Neural cell (in vitro differentiated cells): ENCODE results near the gene NHERF1. TPM values are rescaled to one million over a fixed set of nuclear protein-coding genes. Genes with fewer than 3 reads are reported as not detected.

ENCODE experiments used
- H2AFZ ChIP-seq: fragments of 200-600, 300-800 bp; sonication (generic), shearing (Covaris generic); 2 replicates; pipeline ENCODE4 v1.6.0; 2014; ENCODE audit warnings: low read depth, mild to moderate bottlenecking, antibody characterized with exemption, low read length, moderate library complexity
- H3F3A ChIP-seq: fragments of 200-600 bp; shearing (Covaris generic); 2 replicates; pipeline ENCODE4 v1.6.1; 2016; ENCODE audit warnings: mild to moderate bottlenecking, moderate library complexity, mixed read lengths, antibody characterized with exemption, low read length; ENCODE audit not compliant: insufficient read depth, poor library complexity, severe bottlenecking
- H3K27ac ChIP-seq: fragments of 200-600, 300-800 bp; sonication (generic), shearing (Covaris generic); 2 replicates; pipeline ENCODE4 v1.5.1; 2014; ENCODE audit warnings: mild to moderate bottlenecking, low read length, moderate library complexity
- H3K27me3 ChIP-seq: fragments of 300-800, 200-600 bp; sonication (generic), shearing (Covaris generic); 2 replicates; pipeline ENCODE4 v1.6.0; 2014; ENCODE audit warnings: mild to moderate bottlenecking, low read depth, low read length, moderate library complexity; ENCODE audit not compliant: insufficient read depth
- H3K36me3 ChIP-seq: fragments of 300-800, 200-600 bp; sonication (generic), shearing (Covaris generic); 2 replicates; pipeline ENCODE4 v1.5.1; 2014; ENCODE audit warnings: mild to moderate bottlenecking, antibody characterized with exemption, low read length, moderate library complexity; ENCODE audit not compliant: insufficient read depth
- H3K4me2 ChIP-seq: fragments of 300-800, 200-600 bp; sonication (generic), shearing (Covaris generic); 2 replicates; pipeline ENCODE4 v1.6.0; 2014; ENCODE audit warnings: mild to moderate bottlenecking, low read length
- H3K4me3 ChIP-seq: fragments of 300-800, 200-600 bp; sonication (generic), shearing (Covaris generic); 2 replicates; pipeline ENCODE4 v1.5.1; 2014; ENCODE audit warnings: mild to moderate bottlenecking, low read length, moderate library complexity
- H3K79me2 ChIP-seq: fragments of 200-600 bp; shearing (Covaris generic); replicated peaks from 2 replicates; pipeline ENCODE4 v1.6.0; 2014; ENCODE audit warnings: mild to moderate bottlenecking, low read length, moderate library complexity; ENCODE audit not compliant: insufficient read depth
- H3K9ac ChIP-seq: fragments of 300-800, 200-600 bp; sonication (generic), shearing (Covaris generic); 2 replicates; pipeline ENCODE4 v1.6.1; 2016; ENCODE audit warnings: mild to moderate bottlenecking, low read length, mixed read lengths
- H3K9me2 ChIP-seq: fragments of 200-600 bp; shearing (Covaris generic); 2 replicates; pipeline ENCODE4 v1.6.1; 2016; ENCODE audit warnings: mild to moderate bottlenecking, low read length, mixed read lengths; ENCODE audit not compliant: insufficient read depth
- H3K9me3 ChIP-seq: fragments of 200-600, 300-800 bp; sonication (generic), shearing (Covaris generic); 2 replicates; pipeline ENCODE4 v1.6.1; 2016; ENCODE audit warnings: mild to moderate bottlenecking, mixed run types, low read length, moderate library complexity, mixed read lengths
- H4K20me1 ChIP-seq: fragments of 200-600 bp; shearing (Covaris generic); 2 replicates; pipeline ENCODE4 v1.6.1; 2016; ENCODE audit warnings: mild to moderate bottlenecking, mixed run types; ENCODE audit not compliant: insufficient read depth
- EP300 ChIP-seq: fragments of 450-650 bp; conservative IDR thresholded peaks from 2 replicates; pipeline ENCODE4 v1.6.1; 2014; ENCODE audit warnings: antibody characterized with exemption, mild to moderate bottlenecking, moderate library complexity; ENCODE audit not compliant: poor library complexity, severe bottlenecking
- EZH2 ChIP-seq: fragments of 200-600, 300-800 bp; shearing (Covaris generic), sonication (generic); IDR thresholded peaks from 2 replicates; pipeline ENCODE4 v1.6.1; 2014; ENCODE audit warnings: antibody characterized with exemption, low read length, borderline replicate concordance, mild to moderate bottlenecking; ENCODE audit not compliant: insufficient read depth, poor library complexity, severe bottlenecking
- MXI1 ChIP-seq: fragments of 450-650 bp; conservative IDR thresholded peaks from 2 replicates; pipeline ENCODE4 v1.6.1; 2014; ENCODE audit warnings: antibody characterized with exemption, mild to moderate bottlenecking; ENCODE audit not compliant: poor library complexity, severe bottlenecking
- POLR2AphosphoS5 ChIP-seq: IDR thresholded peaks from 2 replicates; pipeline ENCODE4 v1.6.1; 2012
- RAD21 ChIP-seq: fragments of 450-650 bp; conservative IDR thresholded peaks from 2 replicates; pipeline ENCODE4 v1.6.1; 2014; ENCODE audit warnings: antibody characterized with exemption, mild to moderate bottlenecking, moderate library complexity
- SMC3 ChIP-seq: fragments of 450-650 bp; conservative IDR thresholded peaks from 2 replicates; pipeline ENCODE4 v1.6.1; 2014; ENCODE audit warnings: antibody characterized with exemption, mild to moderate bottlenecking, moderate library complexity; ENCODE audit not compliant: poor library complexity
- TAF1 ChIP-seq: IDR thresholded peaks from 2 replicates; pipeline ENCODE4 v1.6.1; 2012; ENCODE audit warnings: low read depth
- polyA plus RNA-seq: library from polyadenylated mRNA; depleted of rRNA; stranded (reverse); fragments of >200 nt; gene quantifications from 2 replicates; pipeline ENCODE4 v1.2.3, GENCODE V29; 2014
- TF ChIP-seq, protein P1 (sequence below): fragments of 450-650 bp; IDR thresholded peaks from 2 replicates; pipeline ENCODE4 v1.5.1; 2014; ENCODE audit warnings: antibody characterized with exemption, mild to moderate bottlenecking, moderate library complexity; ENCODE audit not compliant: poor library complexity, severe bottlenecking
- TF ChIP-seq, protein P2 (sequence below): IDR thresholded peaks from 2 replicates; pipeline ENCODE4 v1.6.1; 2012; ENCODE audit warnings: borderline replicate concordance

The NHERF1 gene
- polyA plus RNA-seq, 1 donor from 2014 or later, result 0.51 TPM

DNA sequence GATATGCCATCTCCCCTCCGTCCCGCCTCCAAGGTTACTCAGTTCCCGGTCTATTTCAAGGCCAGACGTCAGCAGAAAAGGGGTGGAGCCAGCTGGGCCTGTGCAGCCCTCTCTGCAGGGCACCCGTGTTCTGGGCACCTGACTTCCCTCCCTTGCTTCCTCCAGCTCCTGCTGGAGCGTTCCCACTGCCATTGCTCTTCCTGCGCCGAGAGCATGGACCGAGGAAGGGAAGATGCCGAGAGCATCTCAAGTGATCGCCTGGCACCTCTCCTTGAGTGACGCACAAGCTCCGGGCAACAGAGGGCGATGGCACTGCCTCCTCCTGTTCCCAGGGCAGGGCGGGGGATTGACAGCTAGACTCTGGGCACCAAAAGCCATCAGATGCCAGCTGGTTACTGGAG lies 57.2 kb downstream of the NHERF1 start:
- Histone ChIP-seq H2AFZ (no peak overlapping the region), H4K20me1 (no peaks in the 10 kb centered on the region), H3K27me3 (no peaks in the 10 kb centered on the region), H3K36me3 (no peaks in the 10 kb centered on the region), H3K79me2 (no peaks in the 10 kb centered on the region), H3F3A (no peaks in the 10 kb centered on the region), H3K4me2 (no peak overlapping the region), H3K9ac (no peak overlapping the region), H3K27ac (no peak overlapping the region), H3K9me2 (no peaks in the 10 kb centered on the region), H3K9me3 (no peaks in the 10 kb centered on the region), H3K4me3 (no peak overlapping the region)
- TF ChIP-seq EZH2 (no peak), EP300 (no peak), RAD21 (no peak), POLR2AphosphoS5 (no peak)
- TF ChIP-seq, protein P1, sequence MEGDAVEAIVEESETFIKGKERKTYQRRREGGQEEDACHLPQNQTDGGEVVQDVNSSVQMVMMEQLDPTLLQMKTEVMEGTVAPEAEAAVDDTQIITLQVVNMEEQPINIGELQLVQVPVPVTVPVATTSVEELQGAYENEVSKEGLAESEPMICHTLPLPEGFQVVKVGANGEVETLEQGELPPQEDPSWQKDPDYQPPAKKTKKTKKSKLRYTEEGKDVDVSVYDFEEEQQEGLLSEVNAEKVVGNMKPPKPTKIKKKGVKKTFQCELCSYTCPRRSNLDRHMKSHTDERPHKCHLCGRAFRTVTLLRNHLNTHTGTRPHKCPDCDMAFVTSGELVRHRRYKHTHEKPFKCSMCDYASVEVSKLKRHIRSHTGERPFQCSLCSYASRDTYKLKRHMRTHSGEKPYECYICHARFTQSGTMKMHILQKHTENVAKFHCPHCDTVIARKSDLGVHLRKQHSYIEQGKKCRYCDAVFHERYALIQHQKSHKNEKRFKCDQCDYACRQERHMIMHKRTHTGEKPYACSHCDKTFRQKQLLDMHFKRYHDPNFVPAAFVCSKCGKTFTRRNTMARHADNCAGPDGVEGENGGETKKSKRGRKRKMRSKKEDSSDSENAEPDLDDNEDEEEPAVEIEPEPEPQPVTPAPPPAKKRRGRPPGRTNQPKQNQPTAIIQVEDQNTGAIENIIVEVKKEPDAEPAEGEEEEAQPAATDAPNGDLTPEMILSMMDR, result no peak

DNA sequence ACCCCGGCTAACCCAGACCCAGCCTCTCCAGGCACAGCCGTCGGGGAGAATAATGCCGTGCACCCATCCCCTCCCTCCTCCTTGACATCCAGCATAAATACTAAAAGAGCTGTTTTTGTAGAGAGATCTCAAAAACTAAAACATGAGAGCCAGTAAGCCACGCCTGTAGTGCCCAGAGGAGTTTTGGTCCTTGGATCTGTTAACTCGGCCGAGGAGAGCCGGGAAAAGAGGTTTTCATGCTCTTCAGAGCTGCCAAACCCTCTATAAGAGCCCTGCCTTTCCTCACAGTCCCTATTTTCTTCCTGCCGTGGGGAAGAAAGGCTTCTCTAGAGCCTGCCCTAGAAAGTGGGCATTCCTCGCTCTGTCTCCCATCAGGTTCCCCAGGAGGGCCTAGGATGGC lies 57.9 kb downstream of the NHERF1 start:
- Histone ChIP-seq H3F3A (no peaks in the 10 kb centered on the region), H3K9me2 (no peaks in the 10 kb centered on the region), H3K27ac (no peak overlapping the region), H3K4me3 (no peak overlapping the region), H3K36me3 (no peaks in the 10 kb centered on the region), H3K9ac (no peak overlapping the region), H2AFZ (no peak overlapping the region), H4K20me1 (no peaks in the 10 kb centered on the region), H3K9me3 (no peaks in the 10 kb centered on the region), H3K27me3 (no peaks in the 10 kb centered on the region), H3K79me2 (no peaks in the 10 kb centered on the region), H3K4me2 (no peak overlapping the region)
- TF ChIP-seq MXI1, result no peak
- TF ChIP-seq POLR2AphosphoS5, result no peak
- TF ChIP-seq EZH2, result no peak
- TF ChIP-seq SMC3, result no peak
- TF ChIP-seq, protein P1, result no peak
- no peak for TF ChIP-seq EP300
- no peak for TF ChIP-seq TAF1
- TF ChIP-seq, protein P2, sequence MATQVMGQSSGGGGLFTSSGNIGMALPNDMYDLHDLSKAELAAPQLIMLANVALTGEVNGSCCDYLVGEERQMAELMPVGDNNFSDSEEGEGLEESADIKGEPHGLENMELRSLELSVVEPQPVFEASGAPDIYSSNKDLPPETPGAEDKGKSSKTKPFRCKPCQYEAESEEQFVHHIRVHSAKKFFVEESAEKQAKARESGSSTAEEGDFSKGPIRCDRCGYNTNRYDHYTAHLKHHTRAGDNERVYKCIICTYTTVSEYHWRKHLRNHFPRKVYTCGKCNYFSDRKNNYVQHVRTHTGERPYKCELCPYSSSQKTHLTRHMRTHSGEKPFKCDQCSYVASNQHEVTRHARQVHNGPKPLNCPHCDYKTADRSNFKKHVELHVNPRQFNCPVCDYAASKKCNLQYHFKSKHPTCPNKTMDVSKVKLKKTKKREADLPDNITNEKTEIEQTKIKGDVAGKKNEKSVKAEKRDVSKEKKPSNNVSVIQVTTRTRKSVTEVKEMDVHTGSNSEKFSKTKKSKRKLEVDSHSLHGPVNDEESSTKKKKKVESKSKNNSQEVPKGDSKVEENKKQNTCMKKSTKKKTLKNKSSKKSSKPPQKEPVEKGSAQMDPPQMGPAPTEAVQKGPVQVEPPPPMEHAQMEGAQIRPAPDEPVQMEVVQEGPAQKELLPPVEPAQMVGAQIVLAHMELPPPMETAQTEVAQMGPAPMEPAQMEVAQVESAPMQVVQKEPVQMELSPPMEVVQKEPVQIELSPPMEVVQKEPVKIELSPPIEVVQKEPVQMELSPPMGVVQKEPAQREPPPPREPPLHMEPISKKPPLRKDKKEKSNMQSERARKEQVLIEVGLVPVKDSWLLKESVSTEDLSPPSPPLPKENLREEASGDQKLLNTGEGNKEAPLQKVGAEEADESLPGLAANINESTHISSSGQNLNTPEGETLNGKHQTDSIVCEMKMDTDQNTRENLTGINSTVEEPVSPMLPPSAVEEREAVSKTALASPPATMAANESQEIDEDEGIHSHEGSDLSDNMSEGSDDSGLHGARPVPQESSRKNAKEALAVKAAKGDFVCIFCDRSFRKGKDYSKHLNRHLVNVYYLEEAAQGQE, result no peak
- no peak for TF ChIP-seq RAD21
